ENCODE measurements around the gene SSNA1. TPM values are rescaled to one million over a fixed set of nuclear protein-coding genes. Genes with fewer than 3 reads are reported as not detected.

Gene SSNA1
- total RNA-seq, 1 donor = 59.7 TPM

DNA sequence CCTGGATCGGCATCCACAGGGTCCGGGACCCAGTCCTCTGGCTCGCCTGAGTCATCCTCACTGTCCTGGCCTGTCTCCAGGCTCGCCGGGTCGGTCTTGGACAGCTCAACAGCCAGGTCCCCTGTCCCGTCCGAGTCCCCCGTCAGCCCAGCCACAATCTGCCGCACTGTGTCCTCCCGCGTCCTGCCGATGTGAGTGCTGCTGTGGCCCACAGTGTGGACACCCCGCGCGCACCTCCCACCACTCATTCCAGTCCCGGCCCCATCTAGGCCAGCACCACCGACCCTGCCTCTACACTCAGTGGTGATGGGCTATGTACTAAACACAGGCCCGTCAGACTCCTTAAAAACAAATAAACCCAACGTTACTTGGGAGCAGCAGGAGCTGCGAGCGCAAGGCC, 6.8 kb upstream of the SSNA1 start:
- TF ChIP-seq, protein P1, sequence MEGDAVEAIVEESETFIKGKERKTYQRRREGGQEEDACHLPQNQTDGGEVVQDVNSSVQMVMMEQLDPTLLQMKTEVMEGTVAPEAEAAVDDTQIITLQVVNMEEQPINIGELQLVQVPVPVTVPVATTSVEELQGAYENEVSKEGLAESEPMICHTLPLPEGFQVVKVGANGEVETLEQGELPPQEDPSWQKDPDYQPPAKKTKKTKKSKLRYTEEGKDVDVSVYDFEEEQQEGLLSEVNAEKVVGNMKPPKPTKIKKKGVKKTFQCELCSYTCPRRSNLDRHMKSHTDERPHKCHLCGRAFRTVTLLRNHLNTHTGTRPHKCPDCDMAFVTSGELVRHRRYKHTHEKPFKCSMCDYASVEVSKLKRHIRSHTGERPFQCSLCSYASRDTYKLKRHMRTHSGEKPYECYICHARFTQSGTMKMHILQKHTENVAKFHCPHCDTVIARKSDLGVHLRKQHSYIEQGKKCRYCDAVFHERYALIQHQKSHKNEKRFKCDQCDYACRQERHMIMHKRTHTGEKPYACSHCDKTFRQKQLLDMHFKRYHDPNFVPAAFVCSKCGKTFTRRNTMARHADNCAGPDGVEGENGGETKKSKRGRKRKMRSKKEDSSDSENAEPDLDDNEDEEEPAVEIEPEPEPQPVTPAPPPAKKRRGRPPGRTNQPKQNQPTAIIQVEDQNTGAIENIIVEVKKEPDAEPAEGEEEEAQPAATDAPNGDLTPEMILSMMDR (IDR thresholded peaks at IDR 0.05; ENCODE audit: extremely low read depth, low read depth, low read length) = no peak
- peaks cover 1% of the 10 kb centered on the region for H3K4me1 ChIP-seq (ENCODE audit: insufficient read depth, low read length)
- no peaks in the 10 kb centered on the region for H3K27me3 ChIP-seq (ENCODE audit: insufficient read depth, low read length)
- H2AFZ ChIP-seq (ENCODE audit: low read length) = no peak overlapping the region
- DNase-seq (ENCODE audit: insufficient read length, low spot score, missing footprints) = no peak
- no peaks in the 10 kb centered on the region for H3K9me3 ChIP-seq (ENCODE audit: low read depth, low read length)
- peaks cover 16% of the 10 kb centered on the region for H3K79me2 ChIP-seq (ENCODE audit: insufficient read depth, low read length)
- H3K27ac ChIP-seq (ENCODE audit: low read depth, low read length) = no peak overlapping the region
- H4K20me1 ChIP-seq (ENCODE audit: insufficient read depth, low read length) = peaks cover 8% of the 10 kb centered on the region
- peaks cover 29% of the 10 kb centered on the region for H3K36me3 ChIP-seq (ENCODE audit: insufficient read depth, low read length)
- H3K4me3 ChIP-seq (ENCODE audit: insufficient read depth, low read length) = no peak overlapping the region
- no peak overlapping the region for H3K4me2 ChIP-seq (ENCODE audit: insufficient read depth, low read length)

DNA sequence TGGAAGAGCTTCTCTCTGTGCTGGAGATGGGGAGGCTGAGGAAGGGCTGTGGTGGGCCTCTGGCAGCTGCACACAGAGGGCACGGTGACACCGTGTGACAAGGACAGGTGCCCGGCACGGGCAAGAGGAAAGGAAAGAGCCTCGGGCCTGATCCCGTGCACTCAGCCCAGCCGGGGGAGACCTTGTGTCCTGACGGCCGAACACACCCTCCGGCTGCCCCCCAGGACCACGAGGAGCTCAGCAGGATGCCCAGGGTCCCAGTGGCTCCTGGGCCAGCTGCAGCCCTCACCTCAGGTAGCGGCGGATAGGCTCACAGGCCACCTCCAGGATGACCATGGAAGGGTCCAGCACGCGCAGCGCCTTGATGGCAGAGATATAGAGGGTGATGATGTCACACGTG, 5.6 kb upstream of the SSNA1 start:
- H3K27me3 ChIP-seq (ENCODE audit: insufficient read depth, low read length) = no peaks in the 10 kb centered on the region
- H3K4me1 ChIP-seq (ENCODE audit: insufficient read depth, low read length) = peaks cover 13% of the 10 kb centered on the region
- H3K9me3 ChIP-seq (ENCODE audit: low read depth, low read length) = no peaks in the 10 kb centered on the region
- no peak for DNase-seq (ENCODE audit: insufficient read length, low spot score, missing footprints)
- H3K4me3 ChIP-seq (ENCODE audit: insufficient read depth, low read length) = no peak overlapping the region
- H3K36me3 ChIP-seq (ENCODE audit: insufficient read depth, low read length) = peaks cover 29% of the 10 kb centered on the region
- H3K27ac ChIP-seq (ENCODE audit: low read depth, low read length) = no peak overlapping the region
- TF ChIP-seq, protein P1 (IDR thresholded peaks at IDR 0.05; ENCODE audit: extremely low read depth, low read depth, low read length) = no peak
- peaks cover 28% of the 10 kb centered on the region for H3K79me2 ChIP-seq (ENCODE audit: insufficient read depth, low read length)
- peaks cover 17% of the 10 kb centered on the region for H4K20me1 ChIP-seq (ENCODE audit: insufficient read depth, low read length)
- H2AFZ ChIP-seq (ENCODE audit: low read length) = no peak overlapping the region
- no peak overlapping the region for H3K4me2 ChIP-seq (ENCODE audit: insufficient read depth, low read length)

DNA sequence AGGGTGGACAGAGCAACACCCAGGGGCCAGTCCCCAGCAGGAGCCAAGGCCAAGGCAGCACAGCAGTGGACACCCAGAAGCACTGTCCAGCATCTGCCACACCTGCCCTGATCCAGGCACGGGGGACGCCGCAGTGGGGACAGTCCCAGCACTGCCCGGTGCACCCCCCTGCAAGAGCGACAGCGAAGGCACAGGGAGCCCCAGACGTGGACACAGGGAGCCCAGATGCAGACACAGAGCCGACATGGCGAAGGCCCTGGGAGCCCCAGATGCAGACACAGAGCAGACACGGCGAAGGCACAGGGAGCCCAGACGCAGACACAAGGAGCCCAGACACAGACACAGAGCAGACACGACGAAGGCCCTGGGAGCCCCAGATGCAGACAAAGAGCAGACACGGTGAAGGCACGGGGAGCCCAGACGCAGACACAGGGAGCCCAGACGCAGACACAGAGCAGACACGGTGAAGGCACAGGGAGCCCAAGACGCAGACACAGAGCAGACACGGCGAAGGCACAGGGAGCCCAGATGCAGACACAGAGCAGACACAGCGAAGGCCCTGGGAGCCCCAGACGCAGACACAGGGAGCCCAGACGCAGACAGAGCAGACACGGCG, 4.4 kb upstream of the SSNA1 start:
- Histone ChIP-seq H3K9me3 (ENCODE audit: low read depth, low read length) (no peaks in the 10 kb centered on the region), H3K27ac (ENCODE audit: low read depth, low read length) (no peak overlapping the region), H3K79me2 (ENCODE audit: insufficient read depth, low read length) (peaks cover 33% of the 10 kb centered on the region), H2AFZ (ENCODE audit: low read length) (no peak overlapping the region), H3K4me1 (ENCODE audit: insufficient read depth, low read length) (peaks cover 14% of the 10 kb centered on the region), H3K4me3 (ENCODE audit: insufficient read depth, low read length) (no peak overlapping the region), H4K20me1 (ENCODE audit: insufficient read depth, low read length) (peaks cover 15% of the 10 kb centered on the region), H3K27me3 (ENCODE audit: insufficient read depth, low read length) (no peaks in the 10 kb centered on the region), H3K4me2 (ENCODE audit: insufficient read depth, low read length) (no peak overlapping the region), H3K36me3 (ENCODE audit: insufficient read depth, low read length) (peaks cover 29% of the 10 kb centered on the region)
- DNase-seq (ENCODE audit: insufficient read length, low spot score, missing footprints) = no peak
- TF ChIP-seq, protein P1 (IDR thresholded peaks at IDR 0.05; ENCODE audit: extremely low read depth, low read depth, low read length) = no peak

DNA sequence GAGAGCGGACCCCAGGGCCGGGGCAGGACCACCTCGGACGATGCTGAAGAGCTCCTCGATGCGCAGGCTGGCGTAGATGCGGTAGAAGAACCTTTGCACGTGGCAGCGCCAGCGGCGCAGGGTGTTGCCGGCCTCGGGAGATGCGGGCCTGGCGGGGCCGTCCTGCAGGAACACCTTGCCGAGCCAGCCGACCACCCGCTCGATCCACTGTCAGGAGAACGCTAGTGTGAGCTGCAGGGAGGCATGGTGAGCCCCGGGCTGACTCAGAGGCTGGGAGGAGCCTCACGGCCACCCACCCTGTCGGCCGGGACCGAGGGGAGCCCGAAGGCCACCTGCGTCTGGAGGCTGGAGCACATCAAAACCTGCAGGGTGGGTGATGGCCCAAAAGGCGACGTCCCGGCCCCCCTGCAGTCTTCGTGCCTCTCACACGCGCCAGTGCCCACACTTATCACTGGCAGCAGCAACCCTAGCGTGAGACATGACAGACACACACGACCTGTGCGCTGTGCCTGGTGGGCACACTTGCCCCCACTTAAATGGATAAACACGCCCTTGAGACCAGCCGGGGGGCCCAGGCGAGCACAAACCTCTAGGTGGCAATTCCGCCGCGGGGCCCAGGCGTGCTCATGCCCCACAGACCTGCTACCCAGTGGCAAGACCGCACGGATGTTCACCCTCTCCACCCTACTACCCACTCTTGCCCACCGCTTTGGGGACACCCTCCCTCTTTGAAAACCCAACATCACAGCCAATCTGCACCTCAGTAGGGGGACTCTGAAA, 3.4 kb upstream of the SSNA1 start:
- no peak for DNase-seq (ENCODE audit: insufficient read length, low spot score, missing footprints)
- H3K4me1 ChIP-seq (ENCODE audit: insufficient read depth, low read length) = peaks cover 23% of the 10 kb centered on the region
- H3K27me3 ChIP-seq (ENCODE audit: insufficient read depth, low read length) = no peaks in the 10 kb centered on the region
- no peak overlapping the region for H2AFZ ChIP-seq (ENCODE audit: low read length)
- peaks cover 30% of the 10 kb centered on the region for H3K36me3 ChIP-seq (ENCODE audit: insufficient read depth, low read length)
- TF ChIP-seq, protein P1 (IDR thresholded peaks at IDR 0.05; ENCODE audit: extremely low read depth, low read depth, low read length) = no peak
- peaks cover 40% of the 10 kb centered on the region for H3K79me2 ChIP-seq (ENCODE audit: insufficient read depth, low read length)
- H3K4me2 ChIP-seq (ENCODE audit: insufficient read depth, low read length) = no peak overlapping the region
- no peak overlapping the region for H3K27ac ChIP-seq (ENCODE audit: low read depth, low read length)
- peaks cover 22% of the 10 kb centered on the region for H4K20me1 ChIP-seq (ENCODE audit: insufficient read depth, low read length)
- H3K4me3 ChIP-seq (ENCODE audit: insufficient read depth, low read length) = no peak overlapping the region
- H3K9me3 ChIP-seq (ENCODE audit: low read depth, low read length) = no peaks in the 10 kb centered on the region
